GM12878 (cell line): ENCODE data around the gene GON4L. TPM values are rescaled to one million over a fixed set of nuclear protein-coding genes. Genes with fewer than 3 reads are reported as not detected.

Source experiments
- ATAC-seq: fragments of 200-7000 bp; cut with Tn5 transposase; 3 replicates; pipeline ENCODE4 v1.9.1; 2020; ENCODE audit warnings: mild to moderate bottlenecking, moderate library complexity
- BruUV-seq: library from RNA; stranded (reverse); fragments of 400-500 nt; replicated peaks from 2 replicates; lab custom pipeline; 2021; lab: Mats Ljungman, UMichigan
- CTCF ChIA-PET: fragments of 300-600 bp; sonication (Branson Sonifier 250); formaldehyde crosslinking; extraction: SDS; loops from one replicate; lab custom pipeline; 2021; ENCODE audit warnings: inconsistent platforms; lab: Yijun Ruan, JAX
- POLR2A ChIA-PET: fragments of 350-600 bp; formaldehyde crosslinking; extraction: SDS; loops from one replicate; lab custom pipeline; 2021; ENCODE audit warnings: inconsistent platforms; lab: Charles Lee
- RAD21 ChIA-PET: fragments of 300-600 bp; sonication (Branson Sonifier 250); formaldehyde crosslinking; loops from one replicate; lab custom pipeline; 2023; ENCODE audit warnings: antibody characterized with exemption; ENCODE audit not compliant: unreplicated experiment; lab: Charles Lee
- SMC1A ChIA-PET: fragments of 300-600 bp; sonication (Branson Sonifier 250); formaldehyde crosslinking; loops from one replicate; lab custom pipeline; 2023; ENCODE audit not compliant: unreplicated experiment, uncharacterized antibody; lab: Charles Lee
- DNase-seq: peaks from one replicate; pipeline ENCODE4 v3.0.0-alpha.2; 2011; ENCODE audit warnings: low read depth, low spot score
- FAIRE-seq: peaks from 3 replicates; lab custom pipeline; 2011; peaks lifted over from hg19 to GRCh38; lab: Jason Lieb, UNC
- H2AFZ ChIP-seq: 2 replicates; pipeline ENCODE4 v1.6.0; 2011; ENCODE audit warnings: low read depth, low read length, control low read depth; ENCODE audit not compliant: control insufficient read depth
- H3K27ac ChIP-seq: 2 replicates; pipeline ENCODE4 v1.5.1; 2011; ENCODE audit warnings: control low read depth; ENCODE audit not compliant: control insufficient read depth, insufficient read depth
- H3K27me3 ChIP-seq, 2 experiments: replicated peaks in 1 of 2; 2 replicates each; pipeline versions ENCODE4 v1.6.0 to v1.6.1; 2011; ENCODE audit warnings: low read length in 1 of 2; ENCODE audit not compliant: control insufficient read depth in 2 of 2, insufficient read depth in 2 of 2
- H3K36me3 ChIP-seq, 2 experiments: 2 replicates each; pipeline ENCODE4 v1.5.1; 2011; ENCODE audit warnings: low read length in 1 of 2; ENCODE audit not compliant: control insufficient read depth in 2 of 2, insufficient read depth in 2 of 2
- H3K4me1 ChIP-seq: 2 replicates; pipeline ENCODE4 v1.6.1; 2011; ENCODE audit warnings: mild to moderate bottlenecking, low read length, moderate library complexity, mixed read lengths; ENCODE audit not compliant: control insufficient read depth, insufficient read depth
- H3K4me2 ChIP-seq: 2 replicates; pipeline ENCODE4 v1.6.0; 2011; ENCODE audit warnings: control low read depth; ENCODE audit not compliant: control insufficient read depth, insufficient read depth
- H3K4me3 ChIP-seq: fragments of 200-600 bp; sonication (generic); 2 replicates; pipeline ENCODE4 v1.5.1; 2016
- H3K79me2 ChIP-seq: 2 replicates; pipeline ENCODE4 v1.6.0; 2011; ENCODE audit warnings: low read length; ENCODE audit not compliant: control insufficient read depth, insufficient read depth
- H3K9ac ChIP-seq: 2 replicates; pipeline ENCODE4 v1.8.0; 2011; ENCODE audit warnings: low read length, control low read depth, mixed read lengths; ENCODE audit not compliant: control insufficient read depth, insufficient read depth
- H3K9me3 ChIP-seq: replicated peaks from 3 replicates; pipeline ENCODE4 v1.5.1; 2011; ENCODE audit warnings: mild to moderate bottlenecking, low read length; ENCODE audit not compliant: control insufficient read depth, insufficient read depth
- H4K20me1 ChIP-seq: 2 replicates; pipeline ENCODE4 v1.6.0; 2011; ENCODE audit not compliant: control insufficient read depth, insufficient read depth
- CHD4 ChIP-seq: fragments of 200-600 bp; sonication (generic); IDR thresholded peaks from 2 replicates; pipeline ENCODE4 v1.6.1; 2016; ENCODE audit warnings: mild to moderate bottlenecking
- HDGF ChIP-seq: fragments of 450-650 bp; IDR thresholded peaks from 2 replicates; pipeline ENCODE4 v1.6.1; 2016; ENCODE audit warnings: antibody characterized with exemption
- JUNB ChIP-seq: IDR thresholded peaks from 2 replicates; pipeline ENCODE4 v1.6.1; 2016; ENCODE audit warnings: antibody characterized with exemption, mild to moderate bottlenecking
- MEF2A ChIP-seq: IDR thresholded peaks from 2 replicates; pipeline ENCODE4 v1.6.1; 2011; ENCODE audit warnings: low read depth, mild to moderate bottlenecking, low read length, moderate library complexity; ENCODE audit not compliant: insufficient read depth
- NBN ChIP-seq: fragments of 450-650 bp; IDR thresholded peaks from 2 replicates; pipeline ENCODE4 v1.6.1; 2016
- NFIC ChIP-seq: IDR thresholded peaks from 2 replicates; pipeline ENCODE4 v1.6.1; 2012; ENCODE audit warnings: low read depth, mild to moderate bottlenecking, inconsistent platforms, low read length, moderate library complexity
- NR2F1 ChIP-seq: fragments of 450-650 bp; conservative IDR thresholded peaks from 2 replicates; pipeline ENCODE4 v1.6.1; 2017; ENCODE audit warnings: mild to moderate bottlenecking
- PAX8 ChIP-seq: fragments of 450-650 bp; IDR thresholded peaks from 2 replicates; pipeline ENCODE4 v1.6.1; 2017; ENCODE audit warnings: mild to moderate bottlenecking, moderate library complexity
- RELA ChIP-seq: fragments of 450-650 bp; IDR thresholded peaks from 2 replicates; pipeline ENCODE4 v1.8.0; 2014; ENCODE audit warnings: borderline replicate concordance; ENCODE audit not compliant: partially characterized antibody
- SIX5 ChIP-seq: IDR thresholded peaks from 2 replicates; pipeline ENCODE4 v1.6.1; 2011; ENCODE audit warnings: mild to moderate bottlenecking, low read depth, low read length, moderate library complexity; ENCODE audit not compliant: severe bottlenecking
- SMAD5 ChIP-seq: IDR thresholded peaks from 2 replicates; pipeline ENCODE4 v1.6.1; 2016; ENCODE audit warnings: antibody characterized with exemption, low read depth
- SUPT20H ChIP-seq: IDR thresholded peaks from 2 replicates; pipeline ENCODE4 v1.6.1; 2011; ENCODE audit warnings: low read depth, mild to moderate bottlenecking, low read length, moderate library complexity, borderline replicate concordance; ENCODE audit not compliant: control insufficient read depth
- SUZ12 ChIP-seq: fragments of 200-600 bp; sonication (generic); IDR thresholded peaks from one replicate; pipeline ENCODE4 v1.6.1; 2018; ENCODE audit warnings: antibody characterized with exemption, mild to moderate bottlenecking; ENCODE audit not compliant: unreplicated experiment
- TAF1 ChIP-seq: IDR thresholded peaks from 2 replicates; pipeline ENCODE4 v1.6.1; 2011; ENCODE audit warnings: mild to moderate bottlenecking, low read depth, low read length, borderline replicate concordance
- ZBED1 ChIP-seq: IDR thresholded peaks from 2 replicates; pipeline ENCODE4 v1.6.1; 2016; ENCODE audit warnings: borderline replicate concordance
- WGBS: methylation state at CpG from one replicate; pipeline ENCODE4 v1.1.6; 2016; ENCODE audit warnings: low lambda C conversion rate; ENCODE audit not compliant: insufficient replicate concordance, insufficient coverage; ENCODE audit errors: missing lambda C conversion rate; 5-methylcytosine and 5-hydroxymethylcytosine counted together
- in situ Hi-C: fragments of 300-500 bp; cut with MboI; formaldehyde crosslinking; loops from 9 replicates; pipeline ENCODE4 v1.14.3; 2018; ENCODE audit warnings: mixed read lengths
- intact Hi-C: fragments of 100-400 bp; cut with micrococcal nuclease; formaldehyde crosslinking; loops from one replicate; pipeline ENCODE4 v1.14.2; 2022; ENCODE audit not compliant: unreplicated experiment
- polyA plus RNA-seq, 11 experiments: library from polyadenylated mRNA; depleted of rRNA in 4 of 11; unstranded in 6 of 11; stranded (reverse) in 5 of 11; fragments of >200 nt; fragmentation: Nextera tagmentation in 4 of 11; fragmentation: Illumina TruSeq in 1 of 11; extraction: Ambion mirVana in 4 of 11; extraction: Trizol in 1 of 11; gene quantifications; 1 replicate in 1 of 11; 2 replicates in 10 of 11; pipeline versions ENCODE4 v1.2.1 to v1.2.3, GENCODE V29; 2011 to 2016; ENCODE audit warnings: inconsistent platforms in 2 of 11, missing spikeins in 2 of 11, low read depth in 1 of 11
- total RNA-seq, 4 experiments: library from RNA; depleted of rRNA in 3 of 4; stranded (reverse); fragments of >200 nt in 3 of 4; fragmentation: Illumina TruSeq in 1 of 4; extraction: Trizol in 1 of 4; gene quantifications; 2 replicates each; pipeline versions ENCODE4 v1.2.1 to v1.2.3, GENCODE V29; 2013 to 2021
- TF ChIP-seq, protein P1 (sequence below), 3 experiments: IDR thresholded peaks in 2 of 3; conservative IDR thresholded peaks in 1 of 3; 2 replicates each; pipeline ENCODE4 v1.5.1; 2011; ENCODE audit warnings: low read depth in 3 of 3, low read length in 3 of 3, mild to moderate bottlenecking in 3 of 3, control low read depth in 2 of 3, moderate library complexity in 2 of 3, inconsistent platforms in 1 of 3, mixed read lengths in 1 of 3; ENCODE audit not compliant: control insufficient read depth in 2 of 3, insufficient read depth in 1 of 3; ENCODE audit errors: extremely low read depth in 1 of 3
- TF ChIP-seq, protein P2 (sequence below): fragments of 450-650 bp; IDR thresholded peaks from 2 replicates; pipeline ENCODE4 v1.6.1; 2017; ENCODE audit warnings: low read depth, mild to moderate bottlenecking, moderate library complexity

Gene GON4L
- total and polyA plus RNA-seq, 10 of the 15 experiments (the other 5 are each of a cell fraction or from before 2014, with no cell fraction given), result 17.7 to 40.7 (median 28.0) TPM

DNA sequence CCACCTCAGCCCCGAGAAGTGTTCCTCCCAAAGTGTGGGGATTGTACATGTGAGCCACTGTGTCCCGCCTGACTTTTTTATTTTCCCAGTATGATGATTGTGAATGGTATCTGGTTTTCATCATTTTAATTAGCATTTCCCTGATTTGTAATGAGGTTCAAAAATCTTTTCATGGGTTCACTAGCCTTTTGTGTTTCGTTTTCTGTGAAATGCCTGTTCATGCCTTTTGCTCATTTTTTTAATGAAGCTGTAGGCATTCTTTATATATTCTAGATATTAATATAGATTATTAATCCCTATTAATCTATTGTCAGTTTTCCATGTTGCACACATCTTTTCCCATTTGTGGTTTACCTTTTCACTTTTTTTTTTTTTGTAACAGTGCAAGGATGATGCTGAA lies 147.6 kb downstream of the GON4L start:
- no peak overlapping the region for H3K4me2 ChIP-seq
- BruUV-seq, result no TSS peak
- no peaks in the 10 kb centered on the region for H3K4me1 ChIP-seq
- ChIA-PET CTCF (interaction anchor here (0.5 kb wide), 1 partner anchor 25 kb away, joined by 3 read pairs; no protein-coding TSS in a partner anchor), SMC1A (no interaction called here), POLR2A (interaction anchor here (0.7 kb wide), 1 partner anchor 209 kb away, joined by 3 read pairs; no protein-coding TSS in a partner anchor), RAD21 (no interaction called here)
- WGBS, result 97% methylated on average over 3 of the region's 3 CpGs
- intact Hi-C loops (no loop called here), in situ Hi-C loops (no loop called here)
- H3K27ac ChIP-seq, result no peak overlapping the region
- H3K79me2 ChIP-seq, result peaks cover 14% of the 10 kb centered on the region
- H3K4me3 ChIP-seq, result no peak overlapping the region
- TF ChIP-seq NFIC (no peak), CHD4 (no peak), SIX5 (no peak), MEF2A (no peak), ZBED1 (no peak), JUNB (no peak), HDGF (no peak)
- no peaks in the 10 kb centered on the region; the same call in 2 of the 3 replicates for H3K9me3 ChIP-seq
- DNase-seq (no peak), ATAC-seq (no peak), FAIRE-seq (no peak)
- H3K36me3 ChIP-seq, result peaks cover 0 to 3% of the 10 kb centered on the region in 2 experiments; a peak in 2 of 4 replicates
- H3K27me3 ChIP-seq, result no peaks in the 10 kb centered on the region
- H3K9ac ChIP-seq, result no peak overlapping the region
- H4K20me1 ChIP-seq, result no peaks in the 10 kb centered on the region
- no peak overlapping the region for H2AFZ ChIP-seq

DNA sequence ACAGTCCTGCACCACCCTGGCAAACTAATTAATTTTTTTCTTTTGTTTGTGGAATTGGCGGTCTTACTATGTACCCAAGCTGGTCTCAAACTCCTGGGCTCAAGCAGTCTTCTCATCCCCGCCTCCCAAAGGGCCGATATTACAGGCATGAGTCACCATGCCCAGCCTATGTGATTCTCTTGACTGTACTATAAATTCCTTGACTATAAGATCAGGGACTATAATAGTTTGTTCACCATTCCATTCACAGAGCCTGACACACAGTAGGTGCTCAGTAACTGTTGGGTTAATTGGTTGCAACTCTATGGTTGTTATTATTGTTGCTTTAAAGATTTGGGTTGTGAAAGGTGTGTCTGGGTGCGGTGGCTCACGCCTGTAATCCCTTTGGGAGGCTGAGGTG lies 150.9 kb downstream of the GON4L start:
- H3K36me3 ChIP-seq, result peaks cover 0 to 3% of the 10 kb centered on the region in 2 experiments; a peak in 1 of 4 replicates
- no peak overlapping the region for H3K4me3 ChIP-seq
- H3K27me3 ChIP-seq, result no peaks in the 10 kb centered on the region
- no peak overlapping the region for H3K27ac ChIP-seq
- ChIA-PET RAD21 (no interaction called here), CTCF (no interaction called here), SMC1A (no interaction called here), POLR2A (interaction anchor here (0.7 kb wide), 1 partner anchor 257 kb away, joined by 3 read pairs; no protein-coding TSS in a partner anchor)
- no peak overlapping the region for H2AFZ ChIP-seq
- 98% methylated on average over 5 of the region's 5 CpGs for WGBS
- no peak overlapping the region for H3K9ac ChIP-seq
- peaks cover 16% of the 10 kb centered on the region for H3K79me2 ChIP-seq
- intact Hi-C loops, result no loop called here
- FAIRE-seq, result no peak
- no peak for DNase-seq
- no peaks in the 10 kb centered on the region; the same call in 2 of the 3 replicates for H3K9me3 ChIP-seq
- no peak overlapping the region for H3K4me2 ChIP-seq
- no TSS peak for BruUV-seq
- ATAC-seq, result no peak
- no peaks in the 10 kb centered on the region for H4K20me1 ChIP-seq
- no peaks in the 10 kb centered on the region for H3K4me1 ChIP-seq
- in situ Hi-C loops, result no loop called here
- TF ChIP-seq, protein P1, sequence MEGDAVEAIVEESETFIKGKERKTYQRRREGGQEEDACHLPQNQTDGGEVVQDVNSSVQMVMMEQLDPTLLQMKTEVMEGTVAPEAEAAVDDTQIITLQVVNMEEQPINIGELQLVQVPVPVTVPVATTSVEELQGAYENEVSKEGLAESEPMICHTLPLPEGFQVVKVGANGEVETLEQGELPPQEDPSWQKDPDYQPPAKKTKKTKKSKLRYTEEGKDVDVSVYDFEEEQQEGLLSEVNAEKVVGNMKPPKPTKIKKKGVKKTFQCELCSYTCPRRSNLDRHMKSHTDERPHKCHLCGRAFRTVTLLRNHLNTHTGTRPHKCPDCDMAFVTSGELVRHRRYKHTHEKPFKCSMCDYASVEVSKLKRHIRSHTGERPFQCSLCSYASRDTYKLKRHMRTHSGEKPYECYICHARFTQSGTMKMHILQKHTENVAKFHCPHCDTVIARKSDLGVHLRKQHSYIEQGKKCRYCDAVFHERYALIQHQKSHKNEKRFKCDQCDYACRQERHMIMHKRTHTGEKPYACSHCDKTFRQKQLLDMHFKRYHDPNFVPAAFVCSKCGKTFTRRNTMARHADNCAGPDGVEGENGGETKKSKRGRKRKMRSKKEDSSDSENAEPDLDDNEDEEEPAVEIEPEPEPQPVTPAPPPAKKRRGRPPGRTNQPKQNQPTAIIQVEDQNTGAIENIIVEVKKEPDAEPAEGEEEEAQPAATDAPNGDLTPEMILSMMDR (IDR thresholded peaks at IDR 0.05 in 2 of 3, conservative IDR thresholded peaks at IDR 0.05 in 1 of 3; ENCODE audit: control insufficient read depth in 2 of 3, extremely low read depth in 1 of 3, insufficient read depth in 1 of 3, low read depth in 3 of 3, low read length in 3 of 3), result no peak
- TF ChIP-seq RELA (no peak), TAF1 (no peak), SUZ12 (no peak), SUPT20H (no peak), NBN (no peak), PAX8 (no peak), NR2F1 (no peak), SMAD5 (no peak)
- TF ChIP-seq, protein P2, sequence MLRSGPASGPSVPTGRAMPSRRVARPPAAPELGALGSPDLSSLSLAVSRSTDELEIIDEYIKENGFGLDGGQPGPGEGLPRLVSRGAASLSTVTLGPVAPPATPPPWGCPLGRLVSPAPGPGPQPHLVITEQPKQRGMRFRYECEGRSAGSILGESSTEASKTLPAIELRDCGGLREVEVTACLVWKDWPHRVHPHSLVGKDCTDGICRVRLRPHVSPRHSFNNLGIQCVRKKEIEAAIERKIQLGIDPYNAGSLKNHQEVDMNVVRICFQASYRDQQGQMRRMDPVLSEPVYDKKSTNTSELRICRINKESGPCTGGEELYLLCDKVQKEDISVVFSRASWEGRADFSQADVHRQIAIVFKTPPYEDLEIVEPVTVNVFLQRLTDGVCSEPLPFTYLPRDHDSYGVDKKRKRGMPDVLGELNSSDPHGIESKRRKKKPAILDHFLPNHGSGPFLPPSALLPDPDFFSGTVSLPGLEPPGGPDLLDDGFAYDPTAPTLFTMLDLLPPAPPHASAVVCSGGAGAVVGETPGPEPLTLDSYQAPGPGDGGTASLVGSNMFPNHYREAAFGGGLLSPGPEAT, result no peak
